ENCODE data around the gene GDF15.
A peak's percentile ranks its signal among the peaks of the same experiment; 100 is the strongest.

GRCh38 chr19:18388100-18388959 lies 2.4 kb downstream of the GDF15 start:
- TF ChIP-seq CTCF (IDR thresholded peaks at IDR 0.05) (peak; percentile 88 to 100 (median 98)), POLR2A (IDR thresholded peaks at IDR 0.05) (peak; percentile 40 to 57)

Data from adrenal gland (tissue), 5 donors.